Measurements from ENCODE around the gene HOXA13. TPM values are rescaled to one million over a fixed set of nuclear protein-coding genes. Genes with fewer than 3 reads are reported as not detected.

HOXA13 gene
- total and polyA plus RNA-seq, 2 experiments from 2014 or later, result not detected

GRCh38 chr7:27156508-27156898, 43.4 kb downstream of the HOXA13 start, which contains the start of gene HOXA7:
HOXA7 (minus strand) TSS chr7:27156675; CDS start chr7:27156545, 130 bp downstream.
- Histone ChIP-seq H4K20me1 (replicated peaks; ENCODE audit: insufficient read depth) (peaks cover 46% of the 10 kb centered on the region), H3K27me3 (ENCODE audit: insufficient read depth) (peaks cover 100% of the 10 kb centered on the region), H2AFZ (peak within 1 kb of the TSS; percentile 93), H3K4me2 (peak within 1 kb of the TSS; percentile 83), H3K9me2 (ENCODE audit: insufficient read depth) (no peaks in the 10 kb centered on the region), H3K79me2 (replicated peaks; ENCODE audit: insufficient read depth) (no peaks in the 10 kb centered on the region), H3K36me3 (ENCODE audit: insufficient read depth) (no peaks in the 10 kb centered on the region), H3K4me3 (peak within 1 kb of the TSS; percentile 56), H3K4me1 (ENCODE audit: insufficient read depth) (peaks cover 4% of the 10 kb centered on the region; the same call in 1 of the 2 replicates), H3F3A (replicated peaks; ENCODE audit: low read depth) (peaks cover 29% of the 10 kb centered on the region), H3K27ac (ENCODE audit: low read depth) (no peak within 1 kb of the TSS)
- peak; percentile 84 for DNase-seq (ENCODE audit: low spot score)
- no peak within 1 kb of the TSS for H3K27ac Mint-ChIP-seq
- peaks cover 99% of the 10 kb centered on the region for H3K27me3 Mint-ChIP-seq (ENCODE audit: insufficient read depth, low read depth, poor library complexity)
- TF ChIP-seq CTCF (conservative IDR thresholded peaks at IDR 0.05; ENCODE audit: low read depth in 2 of 2), result no peak
- TF ChIP-seq ZNF114 (CRISPR knock-in tag; IDR thresholded peaks at IDR 0.05), result no peak
- no peak for TF ChIP-seq NANOG (IDR thresholded peaks at IDR 0.05; ENCODE audit: borderline replicate concordance)
- TF ChIP-seq EZH2phosphoT487 (IDR thresholded peaks at IDR 0.05; ENCODE audit: unreplicated experiment), result no peak
- TF ChIP-seq POLR2AphosphoS5 (IDR thresholded peaks at IDR 0.05; ENCODE audit: low read depth), result no peak
- TF ChIP-seq ZNF331 (CRISPR knock-in tag; IDR thresholded peaks at IDR 0.05; ENCODE audit: low read depth), result no peak
- no peak for TF ChIP-seq REST (IDR thresholded peaks at IDR 0.05; ENCODE audit: unreplicated experiment)
- TF ChIP-seq ZNF462 (CRISPR knock-in tag; IDR thresholded peaks at IDR 0.05), result no peak
- no peak for TF ChIP-seq STAT1 (IDR thresholded peaks at IDR 0.05; ENCODE audit: unreplicated experiment)
- TF ChIP-seq CREB1 (CRISPR knock-in tag; IDR thresholded peaks at IDR 0.05; ENCODE audit: low read depth), result no peak
- no peak for TF ChIP-seq ETS1 (IDR thresholded peaks at IDR 0.05)
- H3K36me3 Mint-ChIP-seq (ENCODE audit: low read depth), result no peaks in the 10 kb centered on the region; the same call in 2 of the 3 replicates
- peak within 1 kb of the TSS; percentile 72 for H3K4me3 Mint-ChIP-seq
- peaks cover 12% of the 10 kb centered on the region; the same call in 2 of the 3 replicates for H3K9me3 Mint-ChIP-seq
- peaks cover 14% of the 10 kb centered on the region for H3K4me1 Mint-ChIP-seq
- peak; percentile 30 for ATAC-seq

Data from GM23338 (cell line).